Caki2 (cell line): ENCODE measurements around the gene OSBP2. TPM values are rescaled to one million over a fixed set of nuclear protein-coding genes. Genes with fewer than 3 reads are reported as not detected.

ENCODE experiments used
- DNase-seq: peaks from one replicate; pipeline ENCODE4 v3.0.0-alpha.2; 2015; ENCODE audit warnings: low read depth
- in situ Hi-C: cut with HindIII; loops from 2 replicates; pipeline ENCODE4 v1.10.0; 2016; ENCODE audit warnings: low sequenced_read_pairs, low pct_unique_long_range_greater_than_20kb, mixed read lengths
- total RNA-seq: library from RNA; depleted of rRNA; stranded (reverse); fragments of >200 nt; shearing (Covaris generic); gene quantifications from 2 replicates; pipeline ENCODE4 v1.2.3, GENCODE V29; 2014; ENCODE audit warnings: low replicate concordance; rRNA removed

The OSBP2 gene
- 1.1 and 2.1 TPM in 2 replicates for total RNA-seq

- DNase-seq, result peak; percentile 23
- in situ Hi-C loops, result no loop called here
Observed at GRCh38 chr22:30694640-30695350, at the start of gene OSBP2. Gene OSBP2 (plus strand): TSS chr22:30694874. CDS start chr22:30694910, 36 bp downstream.

- no peak for DNase-seq
- in situ Hi-C loops, result no loop called here
Observed at GRCh38 chr22:30646518-30647160, 48.0 kb upstream of the OSBP2 start.

GRCh38 chr22:30647536-30647935 is 47.1 kb upstream of the OSBP2 start:
- in situ Hi-C loops, result no loop called here
- DNase-seq, result no peak

- in situ Hi-C loops, result no loop called here
Observed at GRCh38 chr22:30648825-30649224, 45.8 kb upstream of the OSBP2 start.

GRCh38 chr22:30649430-30650007 is 45.2 kb upstream of the OSBP2 start:
- peak; percentile 88 for DNase-seq
- in situ Hi-C loops, result no loop called here

More at GRCh38 chr22:30648825-30649224, 45.8 kb upstream of the OSBP2 start:
- no peak for DNase-seq

GRCh38 chr22:30650508-30651116 is 44.1 kb upstream of the OSBP2 start:
- in situ Hi-C loops, result no loop called here
- no peak for DNase-seq

- in situ Hi-C loops, result no loop called here
- no peak for DNase-seq
Observed at GRCh38 chr22:30652852-30653251, 41.8 kb upstream of the OSBP2 start.

- in situ Hi-C loops, result no loop called here
- no peak for DNase-seq
Observed at GRCh38 chr22:30654361-30654760, 40.3 kb upstream of the OSBP2 start.

GRCh38 chr22:30655532-30655931 is 39.1 kb upstream of the OSBP2 start:
- in situ Hi-C loops, result no loop called here

GRCh38 chr22:30662040-30662439 is 32.6 kb upstream of the OSBP2 start:
- in situ Hi-C loops, result no loop called here
- DNase-seq, result no peak

More at GRCh38 chr22:30655532-30655931, 39.1 kb upstream of the OSBP2 start:
- no peak for DNase-seq

- no peak for DNase-seq
- in situ Hi-C loops, result no loop called here
Observed at GRCh38 chr22:30664798-30665197, 29.9 kb upstream of the OSBP2 start.

- no peak for DNase-seq
- in situ Hi-C loops, result no loop called here
Observed at GRCh38 chr22:30665266-30665665, 29.4 kb upstream of the OSBP2 start.

GRCh38 chr22:30665786-30666185 is 28.9 kb upstream of the OSBP2 start:
- no peak for DNase-seq
- in situ Hi-C loops, result no loop called here

GRCh38 chr22:30667107-30667493 is 27.6 kb upstream of the OSBP2 start:
- in situ Hi-C loops, result no loop called here
- no peak for DNase-seq

- in situ Hi-C loops, result no loop called here
- peak; percentile 94 for DNase-seq
Observed at GRCh38 chr22:30667494-30668385, 26.9 kb upstream of the OSBP2 start, which contains the start of gene DUSP18. Gene DUSP18 (minus strand): TSS chr22:30667875. CDS start chr22:30664003, 3,872 bp downstream.

GRCh38 chr22:30668386-30668710 is 26.3 kb upstream of the OSBP2 start:
- DNase-seq, result no peak
- in situ Hi-C loops, result no loop called here

GRCh38 chr22:30671071-30671470 is 23.6 kb upstream of the OSBP2 start:
- no peak for DNase-seq
- in situ Hi-C loops, result no loop called here

- no peak for DNase-seq
- in situ Hi-C loops, result no loop called here
Observed at GRCh38 chr22:30673136-30673535, 21.5 kb upstream of the OSBP2 start.
